Jurkat, Clone E6-1 (cell line): ENCODE measurements around the gene KCNJ15.

ENCODE experiments used
- DNase-seq: peaks from one replicate; pipeline ENCODE4 v3.0.0-alpha.2; 2011; ENCODE audit warnings: low read depth, low spot score
- H3K4me3 ChIP-seq: 2 replicates; pipeline ENCODE4 v1.5.1; 2011; ENCODE audit warnings: mild to moderate bottlenecking, low read length, control low read depth, moderate library complexity

KCNJ15 gene

GRCh38 chr21:38265166-38265565, 8.4 kb downstream of the KCNJ15 start:
- H3K4me3 ChIP-seq = no peak overlapping the region
- DNase-seq = no peak

GRCh38 chr21:38266732-38267131, 9.9 kb downstream of the KCNJ15 start:
- DNase-seq = no peak

GRCh38 chr21:38267136-38267755, 10.5 kb downstream of the KCNJ15 start:
- no peak for DNase-seq
- no peak overlapping the region for H3K4me3 ChIP-seq

More at GRCh38 chr21:38266732-38267131, 9.9 kb downstream of the KCNJ15 start:
- H3K4me3 ChIP-seq = no peak overlapping the region

GRCh38 chr21:38267991-38268863, 11.4 kb downstream of the KCNJ15 start:
- DNase-seq = no peak
- no peak overlapping the region for H3K4me3 ChIP-seq

GRCh38 chr21:38268864-38269575, 12.2 kb downstream of the KCNJ15 start:
- no peak for DNase-seq
- H3K4me3 ChIP-seq = no peak overlapping the region

- H3K4me3 ChIP-seq = no peak overlapping the region
- DNase-seq = no peak
Observed at GRCh38 chr21:38269576-38269936, 12.8 kb downstream of the KCNJ15 start.

GRCh38 chr21:38272215-38272614, 15.4 kb downstream of the KCNJ15 start:
- no peak overlapping the region for H3K4me3 ChIP-seq
- no peak for DNase-seq

GRCh38 chr21:38273745-38274542, 17.2 kb downstream of the KCNJ15 start:
- no peak for DNase-seq
- H3K4me3 ChIP-seq = no peak overlapping the region

GRCh38 chr21:38277501-38278131, 20.8 kb downstream of the KCNJ15 start:
- DNase-seq = no peak
- H3K4me3 ChIP-seq = no peak overlapping the region

- H3K4me3 ChIP-seq = no peak overlapping the region
- DNase-seq = no peak
Observed at GRCh38 chr21:38280454-38280853, 23.7 kb downstream of the KCNJ15 start.

- H3K4me3 ChIP-seq = no peak overlapping the region
- DNase-seq = no peak
Observed at GRCh38 chr21:38280867-38281266, 24.1 kb downstream of the KCNJ15 start.

GRCh38 chr21:38282921-38283320, 26.1 kb downstream of the KCNJ15 start:
- no peak overlapping the region for H3K4me3 ChIP-seq
- no peak for DNase-seq

- no peak for DNase-seq
- H3K4me3 ChIP-seq = no peak overlapping the region
Observed at GRCh38 chr21:38284216-38284615, 27.4 kb downstream of the KCNJ15 start.

- no peak for DNase-seq
- H3K4me3 ChIP-seq = no peak overlapping the region
Observed at GRCh38 chr21:38286739-38287471, 30.1 kb downstream of the KCNJ15 start.

- DNase-seq = no peak
- no peak overlapping the region for H3K4me3 ChIP-seq
Observed at GRCh38 chr21:38287476-38287875, 30.7 kb downstream of the KCNJ15 start.

- no peak overlapping the region for H3K4me3 ChIP-seq
- DNase-seq = no peak
Observed at GRCh38 chr21:38289705-38290485, 33.1 kb downstream of the KCNJ15 start.

GRCh38 chr21:38290809-38291208, 34.0 kb downstream of the KCNJ15 start:
- H3K4me3 ChIP-seq = no peak overlapping the region

GRCh38 chr21:38291874-38292273, 35.1 kb downstream of the KCNJ15 start:
- DNase-seq = no peak
- no peak overlapping the region for H3K4me3 ChIP-seq

More at GRCh38 chr21:38290809-38291208, 34.0 kb downstream of the KCNJ15 start:
- no peak for DNase-seq
